Panc1 (cell line): Measurements from ENCODE around the gene PRICKLE3.
"Not testable (repeated sequence)": the region's sequence is repeated elsewhere in the genome, so short reads cannot be mapped to it uniquely, and the experiment has no call there.

Experiments
- POLR2AphosphoS5 ChIP-seq: IDR thresholded peaks from 2 replicates; pipeline ENCODE4 v1.6.1; 2012; ENCODE audit warnings: mild to moderate bottlenecking, low read depth, low read length, moderate library complexity
- TF ChIP-seq, protein P1 (sequence below): fragments of 450-650 bp; IDR thresholded peaks from 2 replicates; pipeline ENCODE4 v1.5.1; 2017; ENCODE audit warnings: mild to moderate bottlenecking
- TF ChIP-seq, protein P2 (sequence below), 2 experiments: IDR thresholded peaks; 2 replicates each; pipeline ENCODE4 v1.6.1; 2011 to 2012; ENCODE audit warnings: low read depth in 2 of 2, control low read depth in 1 of 2, low read length in 1 of 2, mild to moderate bottlenecking in 1 of 2, moderate library complexity in 1 of 2; ENCODE audit not compliant: insufficient read depth in 1 of 2

DNA sequence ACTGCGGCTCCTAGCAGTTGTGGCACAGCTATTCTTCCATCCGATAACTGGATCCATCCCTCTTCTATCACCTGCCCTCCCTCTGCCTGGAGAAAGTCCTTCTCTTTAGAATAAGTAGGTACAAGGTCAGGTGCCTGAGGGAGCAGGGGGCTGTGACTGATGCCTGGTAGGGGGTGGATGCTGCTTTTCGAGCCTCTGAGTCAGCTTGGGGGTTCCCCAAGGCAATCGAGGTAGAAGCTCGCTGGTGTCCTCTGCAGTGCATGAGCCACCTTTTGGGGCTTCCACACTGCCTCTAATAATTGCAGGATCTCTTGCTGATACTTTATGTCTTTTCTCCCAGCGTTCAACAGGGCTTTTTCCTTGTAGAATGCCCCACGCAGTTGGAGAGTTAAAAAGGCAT is 43.0 kb downstream of the PRICKLE3 start:
- TF ChIP-seq, protein P1, sequence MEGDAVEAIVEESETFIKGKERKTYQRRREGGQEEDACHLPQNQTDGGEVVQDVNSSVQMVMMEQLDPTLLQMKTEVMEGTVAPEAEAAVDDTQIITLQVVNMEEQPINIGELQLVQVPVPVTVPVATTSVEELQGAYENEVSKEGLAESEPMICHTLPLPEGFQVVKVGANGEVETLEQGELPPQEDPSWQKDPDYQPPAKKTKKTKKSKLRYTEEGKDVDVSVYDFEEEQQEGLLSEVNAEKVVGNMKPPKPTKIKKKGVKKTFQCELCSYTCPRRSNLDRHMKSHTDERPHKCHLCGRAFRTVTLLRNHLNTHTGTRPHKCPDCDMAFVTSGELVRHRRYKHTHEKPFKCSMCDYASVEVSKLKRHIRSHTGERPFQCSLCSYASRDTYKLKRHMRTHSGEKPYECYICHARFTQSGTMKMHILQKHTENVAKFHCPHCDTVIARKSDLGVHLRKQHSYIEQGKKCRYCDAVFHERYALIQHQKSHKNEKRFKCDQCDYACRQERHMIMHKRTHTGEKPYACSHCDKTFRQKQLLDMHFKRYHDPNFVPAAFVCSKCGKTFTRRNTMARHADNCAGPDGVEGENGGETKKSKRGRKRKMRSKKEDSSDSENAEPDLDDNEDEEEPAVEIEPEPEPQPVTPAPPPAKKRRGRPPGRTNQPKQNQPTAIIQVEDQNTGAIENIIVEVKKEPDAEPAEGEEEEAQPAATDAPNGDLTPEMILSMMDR = not testable (repeated sequence)
- not testable (repeated sequence) for TF ChIP-seq POLR2AphosphoS5
- TF ChIP-seq, protein P2, sequence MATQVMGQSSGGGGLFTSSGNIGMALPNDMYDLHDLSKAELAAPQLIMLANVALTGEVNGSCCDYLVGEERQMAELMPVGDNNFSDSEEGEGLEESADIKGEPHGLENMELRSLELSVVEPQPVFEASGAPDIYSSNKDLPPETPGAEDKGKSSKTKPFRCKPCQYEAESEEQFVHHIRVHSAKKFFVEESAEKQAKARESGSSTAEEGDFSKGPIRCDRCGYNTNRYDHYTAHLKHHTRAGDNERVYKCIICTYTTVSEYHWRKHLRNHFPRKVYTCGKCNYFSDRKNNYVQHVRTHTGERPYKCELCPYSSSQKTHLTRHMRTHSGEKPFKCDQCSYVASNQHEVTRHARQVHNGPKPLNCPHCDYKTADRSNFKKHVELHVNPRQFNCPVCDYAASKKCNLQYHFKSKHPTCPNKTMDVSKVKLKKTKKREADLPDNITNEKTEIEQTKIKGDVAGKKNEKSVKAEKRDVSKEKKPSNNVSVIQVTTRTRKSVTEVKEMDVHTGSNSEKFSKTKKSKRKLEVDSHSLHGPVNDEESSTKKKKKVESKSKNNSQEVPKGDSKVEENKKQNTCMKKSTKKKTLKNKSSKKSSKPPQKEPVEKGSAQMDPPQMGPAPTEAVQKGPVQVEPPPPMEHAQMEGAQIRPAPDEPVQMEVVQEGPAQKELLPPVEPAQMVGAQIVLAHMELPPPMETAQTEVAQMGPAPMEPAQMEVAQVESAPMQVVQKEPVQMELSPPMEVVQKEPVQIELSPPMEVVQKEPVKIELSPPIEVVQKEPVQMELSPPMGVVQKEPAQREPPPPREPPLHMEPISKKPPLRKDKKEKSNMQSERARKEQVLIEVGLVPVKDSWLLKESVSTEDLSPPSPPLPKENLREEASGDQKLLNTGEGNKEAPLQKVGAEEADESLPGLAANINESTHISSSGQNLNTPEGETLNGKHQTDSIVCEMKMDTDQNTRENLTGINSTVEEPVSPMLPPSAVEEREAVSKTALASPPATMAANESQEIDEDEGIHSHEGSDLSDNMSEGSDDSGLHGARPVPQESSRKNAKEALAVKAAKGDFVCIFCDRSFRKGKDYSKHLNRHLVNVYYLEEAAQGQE (IDR thresholded peaks at IDR 0.05; ENCODE audit: insufficient read depth in 1 of 2, low read depth in 2 of 2, low read length in 1 of 2) = not testable (repeated sequence)
